Right lobe of liver (tissue), 4 donors: ENCODE data around the gene DACH1.

Experiments used
- CTCF ChIP-seq, 4 donors: fragments of 200-600 bp in 3 of 4; fragments of 450-650 bp in 1 of 4; IDR thresholded peaks; one replicate each; pipeline versions ENCODE4 v1.5.1 to v1.8.0; 2016 to 2022; ENCODE audit warnings: antibody characterized with exemption in 4 of 4, mild to moderate bottlenecking in 2 of 4
- POLR2A ChIP-seq: fragments of 450-650 bp; IDR thresholded peaks from one replicate; pipeline ENCODE4 v1.6.1; 2017; ENCODE audit warnings: antibody characterized with exemption, mild to moderate bottlenecking
- donor health status: DM: no; HTN: no; CAD: no.
- donor health status: DM: no; HTN: no; CAD: no.
- donor health status: DM: no; HTN: yes; CAD: no.

GRCh38 chr13:71759651-71760511 is 107.1 kb downstream of the DACH1 start:
- TF ChIP-seq POLR2A: no peak
- TF ChIP-seq CTCF (IDR thresholded peaks at IDR 0.05): no peak
